Effector CD4-positive, alpha-beta T cell (primary cell): Measurements from ENCODE around the gene CTIF.

Source experiments
- DNase-seq: peaks from one replicate; pipeline ENCODE4 v3.0.0-alpha.2; 2020

CTIF gene

GRCh38 chr18:48552130-48552529, 13.3 kb downstream of the CTIF start:
- no peak for DNase-seq

DNA sequence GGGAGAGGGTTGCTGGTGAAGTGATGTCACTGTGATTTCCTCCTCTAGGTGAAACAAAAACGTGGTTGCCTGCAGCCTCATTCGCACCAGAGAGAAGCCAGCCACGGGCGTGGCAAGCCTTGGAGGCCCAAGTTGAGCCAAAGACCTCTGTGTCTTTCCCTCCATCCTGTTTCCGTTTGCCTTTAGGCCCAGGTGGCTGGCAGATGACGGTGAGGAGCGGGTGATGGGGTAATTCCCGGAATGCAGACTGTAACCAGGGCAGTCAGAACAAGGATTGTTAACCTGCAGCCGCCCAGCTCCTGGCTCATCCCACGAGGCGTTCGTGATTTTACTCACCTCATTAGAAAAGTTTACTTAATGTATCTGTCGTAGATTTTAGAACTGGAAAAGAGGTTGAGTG, 14.4 kb downstream of the CTIF start:
- DNase-seq, result no peak

- DNase-seq, result no peak
Measured at GRCh38 chr18:48554610-48555400, 16.0 kb downstream of the CTIF start.

GRCh38 chr18:48555465-48555995, 16.7 kb downstream of the CTIF start:
- no peak for DNase-seq

DNA sequence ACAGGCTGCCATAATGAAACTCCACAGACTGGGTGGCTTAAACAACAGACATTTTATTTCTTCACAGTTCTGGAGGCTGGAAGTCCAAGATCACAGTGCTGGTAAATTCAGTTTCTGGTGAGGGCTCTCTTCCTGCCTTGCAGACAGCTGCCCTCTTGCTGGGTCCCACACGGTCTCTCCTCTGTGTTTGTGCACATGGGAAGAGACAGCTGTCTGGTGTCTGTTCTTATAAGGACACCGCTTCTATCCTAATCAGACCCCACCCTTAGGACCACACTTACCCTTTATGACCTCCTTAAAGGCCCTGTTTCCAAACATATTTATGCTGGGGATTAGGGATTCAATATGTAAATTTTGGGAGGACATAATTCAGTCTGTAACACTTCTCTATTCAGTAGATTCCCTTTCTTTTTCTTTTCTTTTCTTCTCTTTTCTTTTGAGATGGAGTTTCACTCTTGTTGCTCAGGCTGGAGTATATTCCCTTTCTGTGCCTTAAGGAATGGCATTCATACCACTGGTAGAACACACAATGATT, 18.9 kb downstream of the CTIF start:
- no peak for DNase-seq

DNA sequence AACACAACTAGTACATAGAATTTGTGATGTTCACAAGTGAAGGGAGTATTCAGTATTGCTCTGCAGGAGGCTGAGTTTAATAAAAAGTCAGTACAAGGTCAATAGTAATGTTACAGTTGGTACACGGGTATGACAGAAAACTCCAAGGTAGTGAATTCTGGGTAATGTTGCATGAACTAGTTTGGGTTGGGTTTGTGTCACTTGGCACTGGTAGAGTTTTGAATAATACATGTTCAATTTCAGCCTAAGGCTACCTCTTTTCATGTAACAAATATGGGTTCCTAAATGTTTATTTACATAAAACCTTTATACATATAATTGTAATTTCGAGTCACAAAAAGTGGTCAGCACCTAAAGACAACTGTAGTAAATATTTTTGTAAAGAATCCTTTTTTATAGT, 19.4 kb downstream of the CTIF start:
- no peak for DNase-seq

DNA sequence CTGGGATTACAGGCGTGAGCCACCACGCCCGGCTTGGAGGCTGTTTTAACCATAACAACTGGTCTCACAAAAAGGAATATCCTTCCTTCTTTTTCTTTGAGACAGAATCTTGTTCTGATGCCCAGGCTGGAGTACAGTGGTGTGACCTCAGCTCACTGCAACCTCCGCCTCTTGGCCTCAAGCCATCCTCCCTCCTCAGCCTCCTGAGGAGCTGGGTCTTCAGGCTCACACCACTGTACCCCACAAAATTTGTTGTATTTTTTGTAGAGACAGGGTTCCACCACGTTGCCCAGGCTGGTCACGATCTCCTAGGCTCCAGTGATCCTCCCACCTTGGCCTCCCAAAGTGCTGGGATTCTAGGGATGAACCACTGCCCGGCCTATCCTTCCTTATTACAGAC, 21.7 kb downstream of the CTIF start:
- DNase-seq, result no peak

DNA sequence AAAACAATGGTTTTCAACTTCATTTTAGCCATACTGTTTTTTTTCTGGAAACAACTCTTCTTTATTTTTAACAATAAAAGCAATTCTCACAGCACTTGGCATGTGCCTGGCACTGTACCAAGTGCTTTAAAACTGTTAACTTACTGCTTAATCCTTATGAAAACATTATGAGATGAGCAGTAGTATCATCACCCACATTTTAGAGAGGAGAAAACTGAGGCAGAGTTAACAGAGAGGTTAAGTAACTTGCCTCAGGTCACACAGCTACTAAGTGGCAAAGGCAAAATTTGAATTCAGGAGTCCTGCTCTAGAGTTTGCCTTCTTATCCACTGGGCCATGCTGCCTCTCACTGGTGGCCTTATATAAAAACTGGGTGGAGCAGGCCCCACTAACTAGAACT, 23.2 kb downstream of the CTIF start:
- DNase-seq, result no peak

DNA sequence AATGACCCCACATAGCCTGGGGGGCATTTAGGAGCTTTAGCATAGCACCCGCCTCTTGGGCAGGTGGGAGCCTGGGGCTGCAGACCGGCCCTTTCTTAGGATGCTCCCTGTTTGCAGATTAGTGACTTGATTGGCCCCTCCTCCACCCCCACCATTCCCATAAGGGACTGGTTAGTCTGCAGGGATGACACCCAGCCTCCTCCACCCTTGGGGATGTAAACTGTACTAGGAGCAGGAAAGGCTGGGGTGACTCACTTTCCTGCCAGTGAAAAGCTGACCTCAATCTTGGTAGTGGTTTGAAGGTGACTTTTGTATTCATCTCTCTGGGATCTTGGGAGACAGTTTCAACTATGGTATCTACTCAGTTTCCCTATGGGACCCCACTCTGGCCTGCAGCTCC, 24.2 kb downstream of the CTIF start:
- DNase-seq, result no peak

- DNase-seq, result no peak
Measured at GRCh38 chr18:48564139-48564538, 25.3 kb downstream of the CTIF start.

DNA sequence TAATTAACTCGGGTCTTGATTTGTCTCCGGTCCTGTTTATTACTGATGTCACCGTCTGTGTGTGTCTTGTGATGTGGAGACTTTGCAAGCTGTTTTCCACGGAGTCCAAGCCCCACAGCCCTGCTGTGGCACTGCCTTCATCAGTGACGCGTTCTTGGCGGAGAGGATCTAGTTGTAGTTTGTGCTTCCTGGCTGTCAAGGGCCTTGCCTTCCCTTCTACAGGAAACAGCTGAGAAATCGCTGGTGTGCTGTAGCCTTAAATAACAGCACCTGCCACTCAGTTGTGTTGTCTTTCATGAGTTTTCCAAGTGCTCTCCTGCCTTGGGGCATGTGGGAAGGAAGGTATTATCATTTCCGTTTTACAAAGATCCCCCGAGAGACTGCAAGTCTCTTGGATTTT, 26.3 kb downstream of the CTIF start:
- DNase-seq, result no peak

DNA sequence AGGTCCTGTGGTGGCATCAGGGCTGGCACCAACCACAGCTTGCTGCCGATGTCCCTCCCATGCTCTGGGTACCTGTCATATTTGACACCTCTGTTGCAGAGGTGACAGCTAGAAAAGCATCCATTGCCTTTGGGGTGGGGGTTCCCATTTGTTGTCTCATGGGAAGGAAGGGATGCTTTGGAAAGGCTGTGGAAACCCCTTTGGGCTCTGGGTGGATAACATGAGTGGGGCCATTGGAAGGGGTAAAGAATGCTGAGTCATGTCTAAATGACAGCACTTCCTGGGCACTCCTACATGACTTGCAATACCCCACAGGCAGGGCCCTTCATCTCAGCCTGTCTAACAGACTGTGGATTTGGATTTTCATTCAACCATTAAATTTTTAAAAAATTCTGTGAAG, 27.8 kb downstream of the CTIF start:
- DNase-seq, result no peak

DNA sequence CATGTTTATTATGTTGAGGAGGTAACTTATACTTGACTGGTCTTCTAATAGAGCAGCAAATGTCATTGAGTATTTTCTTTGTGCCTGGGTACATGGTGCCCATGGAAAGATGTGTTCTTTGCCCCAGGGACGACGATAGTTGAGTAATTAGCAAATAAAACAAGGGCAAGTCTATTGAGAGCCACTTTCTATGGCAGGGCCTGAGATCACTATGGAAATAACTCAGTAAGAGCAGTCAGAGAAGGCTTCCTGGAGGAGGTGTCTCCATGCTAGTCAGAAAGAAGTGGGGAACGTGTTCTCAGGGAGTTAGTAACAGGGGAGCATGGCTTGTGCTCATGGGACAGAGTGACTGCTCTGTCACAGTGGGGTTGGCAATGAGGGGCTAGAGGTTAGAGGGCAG, 28.6 kb downstream of the CTIF start:
- DNase-seq, result no peak

DNA sequence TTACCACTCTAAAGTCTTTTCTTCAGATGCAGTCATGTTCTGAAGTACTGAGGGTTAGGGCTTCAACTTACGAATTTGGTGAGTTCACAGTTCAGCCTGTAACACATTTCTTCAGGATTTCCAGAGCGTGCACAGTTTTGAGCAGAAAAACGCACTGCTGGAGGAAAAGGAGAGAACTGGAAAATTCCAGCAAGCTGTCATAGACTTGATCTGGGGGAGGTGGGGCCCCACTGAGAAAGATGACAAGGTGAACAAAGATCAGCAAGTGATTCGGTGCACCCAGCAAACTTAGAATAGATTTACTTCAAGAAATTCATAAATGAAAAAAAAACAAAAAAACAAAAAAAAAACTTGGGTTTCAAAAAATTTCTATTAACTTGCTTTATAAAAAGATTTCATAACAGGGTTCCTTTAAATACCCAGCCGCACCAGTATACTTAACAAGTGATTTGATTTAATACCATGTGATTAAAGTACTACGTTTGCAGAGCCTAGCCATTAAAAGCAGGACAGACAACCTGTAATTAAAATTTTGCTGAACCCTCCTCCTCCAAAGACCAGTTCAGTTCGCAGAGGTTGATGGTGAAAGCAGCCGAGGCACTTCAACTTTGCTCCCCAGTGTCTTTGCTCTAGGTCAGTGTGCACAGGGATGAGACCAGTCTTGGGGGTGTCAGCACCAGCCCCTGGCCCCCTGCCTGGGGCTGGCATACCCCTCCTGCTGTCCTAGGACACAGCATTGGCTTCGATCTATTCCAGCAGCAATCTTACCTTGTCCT, 30.5 kb downstream of the CTIF start:
- DNase-seq, result no peak

- no peak for DNase-seq
Measured at GRCh38 chr18:48569915-48570264, 31.1 kb downstream of the CTIF start.

DNA sequence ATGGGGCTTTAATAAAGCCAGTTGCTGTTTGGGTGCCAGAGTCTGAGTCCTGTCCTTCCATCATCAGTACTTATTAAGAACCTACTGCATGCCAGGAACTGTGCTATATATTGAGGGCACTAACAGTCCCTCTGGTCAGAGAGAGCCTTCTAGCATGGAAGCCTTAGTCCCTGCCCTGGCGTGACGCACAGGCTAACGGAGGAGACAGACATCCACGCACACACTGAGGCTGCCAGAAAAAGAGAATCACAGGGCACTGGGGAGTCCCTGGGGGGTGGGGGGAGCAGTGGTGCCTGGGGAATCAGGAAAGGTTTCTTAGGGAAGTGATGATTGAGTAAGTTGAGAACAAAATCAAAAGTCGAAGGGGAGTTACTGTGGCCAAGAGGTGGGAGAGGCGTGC, 31.5 kb downstream of the CTIF start:
- no peak for DNase-seq

- no peak for DNase-seq
Measured at GRCh38 chr18:48571639-48572384, 33.0 kb downstream of the CTIF start.

GRCh38 chr18:48572402-48573126, 33.7 kb downstream of the CTIF start:
- DNase-seq, result no peak

DNA sequence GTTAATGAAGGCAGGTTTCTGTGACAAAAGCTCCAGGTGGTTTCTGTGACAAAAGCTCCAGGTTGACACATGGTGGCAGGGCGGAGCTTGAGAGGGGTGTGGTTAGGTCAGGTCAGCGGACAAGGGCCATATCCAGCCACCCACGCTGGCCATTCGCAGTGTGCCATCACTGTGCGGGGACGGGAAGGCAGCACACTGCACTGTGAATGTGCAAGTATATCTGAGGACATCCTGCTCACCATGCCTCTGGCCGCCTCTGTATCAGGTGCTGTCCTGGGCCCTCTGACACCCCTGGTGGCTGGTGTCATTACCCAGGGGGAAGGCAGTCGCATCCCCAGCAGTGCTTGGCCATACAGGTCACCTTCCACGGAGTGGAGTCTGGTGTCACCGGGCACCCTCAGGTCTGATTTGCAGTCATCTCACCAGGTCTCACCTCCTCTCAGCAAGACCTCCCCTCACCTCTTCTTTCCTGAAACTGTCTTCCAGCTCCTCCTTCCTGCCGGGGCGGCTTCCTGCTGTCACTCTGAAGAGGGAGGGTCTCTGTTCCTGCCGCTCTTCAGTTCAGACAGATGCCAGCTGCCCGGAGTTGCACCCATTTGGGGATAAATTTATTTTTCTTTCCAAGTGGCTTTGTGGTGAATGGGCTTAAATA, 34.9 kb downstream of the CTIF start:
- DNase-seq, result no peak

GRCh38 chr18:48574667-48575300, 36.0 kb downstream of the CTIF start:
- no peak for DNase-seq

DNA sequence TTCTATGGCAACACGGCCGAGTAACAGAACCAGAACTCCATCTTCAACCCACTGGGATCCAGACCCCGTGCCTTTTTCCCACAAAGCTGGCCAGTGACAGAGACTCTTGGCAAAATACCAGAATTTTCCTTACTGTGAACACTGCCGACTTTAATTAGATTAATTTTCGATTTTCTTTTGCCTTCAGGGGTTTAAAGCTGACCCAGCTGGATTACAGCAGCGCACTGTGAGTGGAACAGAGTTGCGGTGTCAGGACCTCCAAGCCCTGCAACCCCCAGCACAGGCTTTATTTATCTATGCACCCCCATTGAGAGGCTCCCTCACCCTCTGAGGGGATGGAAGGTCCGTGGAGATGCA, 36.4 kb downstream of the CTIF start:
- DNase-seq, result no peak
